ENCODE measurements around the gene ECE2.
"Not testable (repeated sequence)": the region's sequence is repeated elsewhere in the genome, so short reads cannot be mapped to it uniquely, and the experiment has no call there.

The ECE2 gene

DNA sequence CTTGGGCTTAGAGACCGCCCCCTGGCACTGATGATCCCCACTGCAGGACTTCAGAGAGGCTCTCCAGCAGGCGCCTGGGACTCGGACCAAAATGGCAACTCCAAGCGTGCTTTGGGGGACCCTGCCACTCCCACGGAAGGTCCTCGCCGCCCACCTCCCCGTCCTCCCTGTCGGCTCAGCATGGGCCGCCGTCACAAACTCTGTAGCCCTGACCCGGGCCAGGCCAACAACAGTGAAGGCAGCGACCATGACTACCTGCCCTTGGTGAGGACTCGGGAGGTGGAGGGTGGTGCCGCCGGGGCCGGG is 34.7 kb upstream of the ECE2 start:
- DNase-seq, result no peak

DNA sequence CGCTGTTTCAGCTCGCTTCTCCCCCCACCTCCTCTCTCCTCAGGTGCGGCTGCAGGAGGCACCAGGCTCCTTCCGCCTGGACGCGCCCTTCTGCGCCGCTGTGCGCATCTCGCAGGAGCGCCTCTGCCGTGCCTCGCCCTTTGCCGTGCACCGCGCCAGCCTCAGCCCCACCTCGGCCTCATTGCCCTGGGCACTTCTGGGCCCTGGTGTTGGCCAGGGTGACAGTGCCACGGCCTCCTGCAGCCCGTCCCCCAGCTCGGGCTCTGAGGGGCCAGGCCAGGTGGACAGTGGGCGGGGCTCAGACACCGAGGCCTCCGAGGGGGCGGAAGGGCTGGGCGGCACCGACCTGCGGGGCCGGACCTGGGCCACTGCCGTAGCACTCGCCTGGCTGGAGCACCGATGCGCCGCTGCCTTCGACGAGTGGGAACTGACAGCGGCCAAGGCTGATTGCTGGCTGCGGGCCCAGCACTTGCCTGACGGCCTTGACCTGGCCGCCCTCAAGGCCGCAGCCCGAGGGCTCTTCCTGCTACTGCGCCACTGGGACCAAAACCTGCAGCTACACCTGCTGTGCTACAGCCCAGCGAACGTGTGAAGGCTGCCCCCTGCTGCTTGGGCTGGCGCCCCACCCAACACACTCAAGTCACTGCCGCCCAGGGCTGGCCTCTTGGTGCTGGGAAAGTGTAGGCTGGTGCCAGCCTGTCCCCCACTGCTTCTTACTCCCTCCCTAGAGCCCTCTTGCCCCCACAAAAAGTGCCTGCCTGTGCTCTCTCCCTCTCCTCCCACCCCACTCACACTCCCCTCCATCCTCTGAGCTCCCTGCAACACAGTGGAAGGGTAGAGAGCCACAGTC is 34.1 kb upstream of the ECE2 start:
- DNase-seq, result no peak

DNA sequence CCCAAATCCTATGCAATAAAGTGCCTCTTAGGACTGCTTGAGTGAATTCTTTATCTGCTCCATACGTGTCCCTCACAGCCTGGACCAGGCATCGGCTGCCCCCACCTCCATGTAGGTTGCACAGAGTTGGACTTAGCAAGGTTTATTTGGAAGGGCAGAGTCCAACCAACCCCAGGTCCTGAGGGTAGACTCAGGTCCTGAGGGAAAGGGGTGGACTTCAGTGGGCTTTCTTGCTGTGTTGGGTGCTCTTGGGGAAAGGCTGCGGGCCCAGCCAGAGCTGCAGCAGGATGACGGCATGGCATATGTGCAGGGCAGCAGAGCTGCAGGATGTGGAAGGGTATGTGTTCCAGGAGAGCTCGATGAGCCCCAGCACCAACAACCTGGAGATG is 33.5 kb upstream of the ECE2 start:
- no peak for DNase-seq

DNA sequence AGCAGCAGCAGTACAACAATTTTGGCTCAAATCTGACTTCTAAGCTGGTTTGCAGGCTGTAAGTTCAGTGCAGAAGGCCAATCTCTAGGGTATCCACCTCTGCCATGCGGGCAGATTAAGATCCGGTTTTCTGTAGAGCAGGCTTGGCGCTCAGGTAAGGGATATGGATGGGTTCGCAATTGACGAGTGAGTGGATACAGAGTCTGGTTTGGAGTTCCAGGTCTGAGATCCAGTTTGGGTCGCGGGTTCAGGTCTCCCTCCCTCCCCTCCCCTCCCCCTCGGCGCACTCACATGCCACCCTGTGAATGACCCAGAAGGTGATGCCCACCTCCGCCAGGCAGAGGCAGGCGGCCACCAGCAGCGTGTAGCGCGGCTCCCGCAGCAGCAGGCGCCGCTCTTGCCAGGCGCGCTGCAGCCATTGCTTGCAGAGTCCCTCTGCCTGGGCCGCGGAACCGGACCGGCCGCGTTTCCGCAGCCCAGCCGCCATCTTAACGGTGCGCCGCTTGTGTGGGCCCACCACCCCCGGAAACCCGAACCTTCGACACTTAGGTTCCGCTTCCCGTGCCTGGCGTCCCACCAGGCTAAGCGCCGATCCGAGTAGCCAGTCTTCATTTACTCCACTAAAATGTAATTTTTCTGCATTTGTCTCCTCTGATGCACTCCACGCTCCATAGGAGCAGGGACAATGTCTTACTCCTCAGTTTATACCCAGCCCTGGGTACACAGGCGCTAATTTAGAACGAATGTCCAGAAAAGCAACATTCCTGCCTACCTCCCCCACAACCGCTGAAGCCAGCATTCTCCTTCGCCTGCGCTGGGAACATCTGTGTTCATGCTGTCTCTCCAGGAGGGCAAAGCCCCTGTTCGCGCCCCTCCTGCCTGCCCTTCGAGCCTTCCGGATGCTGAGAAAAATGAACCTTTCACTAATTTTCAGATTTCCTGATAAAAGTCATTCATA is 27.1 kb upstream of the ECE2 start, which contains the start of gene ALG3:
Gene ALG3, minus strand, starts transcription at position 509 of the 958 bp plus-strand sequence. Its CDS starts 22 bp downstream, at position 487.
- DNase-seq, result peak; percentile 79

DNA sequence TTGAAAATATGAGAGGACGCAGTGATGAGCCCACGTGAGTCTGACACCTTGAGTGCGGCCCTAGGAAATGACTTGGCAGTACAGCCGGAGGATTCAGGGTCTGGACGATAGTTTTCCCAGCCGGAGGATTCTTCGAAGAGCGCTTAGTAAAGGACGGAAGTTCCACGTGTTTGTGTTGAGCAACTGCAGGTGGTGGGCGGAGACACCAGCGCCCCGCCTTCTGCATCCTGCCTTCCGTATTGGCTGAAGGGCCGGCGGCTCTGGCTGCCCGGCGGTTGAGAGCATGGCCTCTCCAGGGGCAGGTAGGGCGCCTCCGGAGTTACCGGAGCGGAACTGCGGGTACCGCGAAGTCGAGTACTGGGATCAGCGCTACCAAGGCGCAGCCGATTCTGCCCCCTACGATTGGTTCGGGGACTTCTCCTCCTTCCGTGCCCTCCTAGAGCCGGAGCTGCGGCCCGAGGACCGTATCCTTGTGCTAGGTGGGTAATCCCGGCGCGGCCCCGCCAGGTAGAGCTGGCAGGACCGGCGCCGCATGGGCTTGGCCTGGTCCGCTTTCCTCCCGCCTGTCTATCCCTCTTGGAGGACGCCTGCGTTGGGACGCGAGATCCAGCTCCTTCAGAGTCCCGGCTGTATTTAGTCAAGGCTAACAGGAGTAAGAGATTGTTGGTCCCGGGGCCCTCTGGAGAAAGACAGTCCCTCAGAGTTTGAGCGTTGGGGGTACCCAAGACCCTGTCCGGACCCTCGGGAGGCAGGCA is 26.2 kb upstream of the ECE2 start, which contains the start of gene EEF1AKMT4:
Gene EEF1AKMT4, plus strand, starts transcription at position 261 of the 755 bp plus-strand sequence. Its CDS starts 23 bp downstream, at position 284.
- peak; percentile 98 for DNase-seq

DNA sequence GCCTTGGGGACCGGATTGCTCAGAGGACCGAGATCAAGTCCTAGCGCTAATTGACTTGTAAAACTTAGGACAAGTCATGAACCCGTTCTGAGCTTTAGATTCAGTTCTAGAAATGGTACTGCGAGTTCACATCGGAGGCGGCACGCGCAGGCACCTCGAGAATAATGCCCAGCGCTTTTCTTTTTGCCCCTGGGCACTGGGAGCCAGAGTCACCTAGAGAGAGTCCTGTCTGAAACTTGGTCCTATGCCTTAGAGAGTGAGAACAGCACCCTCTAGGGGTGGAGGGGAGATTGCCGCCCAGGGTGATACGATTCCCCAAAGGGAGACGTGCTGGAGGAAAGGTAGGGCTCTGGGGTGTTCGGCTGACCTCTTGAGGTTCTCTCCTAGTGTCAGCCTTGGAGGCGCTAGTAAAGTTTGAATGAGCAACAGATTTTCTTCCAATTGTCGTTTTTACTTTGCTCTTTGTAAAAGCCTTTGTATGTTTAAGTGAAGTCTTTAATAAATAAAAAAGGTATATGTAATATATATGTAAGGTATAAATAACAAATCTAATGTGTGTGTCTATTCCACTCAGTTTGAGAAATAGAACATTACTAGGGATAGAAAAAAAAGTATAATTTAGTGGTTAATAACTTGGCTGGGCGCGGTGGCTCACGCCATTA is 25.5 kb upstream of the ECE2 start:
- DNase-seq, result peak; percentile 88

DNA sequence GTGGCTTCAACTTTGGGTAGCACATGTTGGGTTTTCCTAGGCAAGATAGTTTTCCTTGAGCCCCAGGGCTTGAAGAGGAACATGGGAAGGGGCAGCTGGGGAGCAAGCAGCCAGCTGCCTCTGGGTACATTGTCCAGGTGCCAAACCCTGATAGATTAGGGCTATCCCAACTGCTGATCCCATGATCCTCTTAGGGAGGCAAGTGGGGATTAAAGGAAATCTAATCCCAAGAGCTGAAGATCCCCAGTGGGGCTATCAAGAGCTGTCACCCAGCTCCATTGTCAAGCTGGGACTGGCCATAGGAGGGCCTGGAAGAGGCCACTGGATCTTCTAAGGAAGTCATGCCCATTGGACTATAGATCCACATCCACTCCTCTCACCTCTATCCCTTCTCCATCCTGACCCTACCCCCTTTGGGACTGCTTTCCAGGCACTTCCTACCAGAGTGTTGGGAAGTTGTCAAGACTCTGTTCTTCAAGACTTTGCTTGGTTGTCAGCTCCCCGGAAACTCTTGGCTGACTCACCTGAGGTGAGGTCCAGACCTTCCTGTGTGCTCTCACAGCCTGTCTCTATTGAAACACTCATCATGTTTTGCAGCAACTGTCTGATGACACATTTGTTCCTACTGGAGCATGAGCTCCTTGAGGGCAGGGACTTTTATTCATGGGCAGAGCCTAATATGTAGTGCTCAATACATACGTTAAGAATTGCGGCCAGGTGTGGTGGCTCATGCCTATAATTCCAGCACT is 20.4 kb upstream of the ECE2 start:
- no peak for DNase-seq

DNA sequence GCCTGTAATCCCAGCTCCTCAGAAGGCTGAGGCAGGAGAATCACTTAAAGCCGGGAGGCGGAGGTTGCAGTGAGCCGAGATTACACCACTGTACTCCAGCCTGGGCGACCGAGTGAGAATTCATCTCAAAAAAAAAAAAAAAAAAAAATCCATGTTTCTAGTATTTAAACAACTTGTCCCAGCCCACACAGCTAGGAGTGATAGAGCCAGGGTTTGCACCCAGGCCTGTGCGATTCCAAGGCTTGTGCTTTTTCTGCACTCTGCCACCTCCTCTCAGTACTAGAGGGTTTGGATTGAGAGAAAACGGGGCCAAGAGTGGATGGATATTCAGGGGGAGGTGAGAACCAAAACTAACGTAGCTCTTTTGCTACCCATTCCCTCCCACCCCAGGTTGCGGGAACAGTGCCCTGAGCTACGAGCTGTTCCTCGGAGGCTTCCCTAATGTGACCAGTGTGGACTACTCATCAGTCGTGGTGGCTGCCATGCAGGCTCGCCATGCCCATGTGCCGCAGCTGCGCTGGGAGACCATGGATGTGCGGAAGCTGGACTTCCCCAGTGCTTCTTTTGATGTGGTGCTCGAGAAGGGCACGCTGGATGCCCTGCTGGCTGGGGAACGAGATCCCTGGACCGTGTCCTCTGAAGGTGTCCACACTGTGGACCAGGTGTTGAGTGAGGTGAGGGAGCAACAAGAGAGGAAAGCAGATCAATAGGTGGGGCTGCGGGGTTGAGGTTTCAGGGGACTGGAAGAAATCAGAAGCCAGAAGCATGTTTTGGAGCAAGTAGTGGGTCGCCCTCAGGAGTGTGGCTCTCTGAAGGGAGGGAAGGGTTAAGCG is 18.5 kb upstream of the ECE2 start:
- no peak for DNase-seq

DNA sequence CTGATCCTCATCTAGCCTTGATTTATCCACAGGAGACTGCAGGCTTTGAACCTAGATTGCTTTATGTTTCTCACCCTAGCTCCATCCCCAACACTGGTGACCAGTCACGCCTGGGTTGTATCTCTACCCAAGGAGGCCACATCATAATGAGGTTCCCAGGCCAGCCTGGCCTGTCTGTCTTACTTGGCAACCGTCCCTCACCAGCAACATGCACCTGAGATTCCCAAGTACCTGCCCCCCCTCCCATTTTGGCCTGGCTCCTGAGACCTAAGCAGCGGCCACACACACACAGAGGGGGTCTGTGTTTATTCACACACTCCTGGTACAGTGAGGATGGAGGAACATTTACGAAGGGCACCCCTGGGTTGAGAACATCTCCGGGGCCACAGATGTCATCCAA is 16.9 kb upstream of the ECE2 start:
- no peak for DNase-seq

DNA sequence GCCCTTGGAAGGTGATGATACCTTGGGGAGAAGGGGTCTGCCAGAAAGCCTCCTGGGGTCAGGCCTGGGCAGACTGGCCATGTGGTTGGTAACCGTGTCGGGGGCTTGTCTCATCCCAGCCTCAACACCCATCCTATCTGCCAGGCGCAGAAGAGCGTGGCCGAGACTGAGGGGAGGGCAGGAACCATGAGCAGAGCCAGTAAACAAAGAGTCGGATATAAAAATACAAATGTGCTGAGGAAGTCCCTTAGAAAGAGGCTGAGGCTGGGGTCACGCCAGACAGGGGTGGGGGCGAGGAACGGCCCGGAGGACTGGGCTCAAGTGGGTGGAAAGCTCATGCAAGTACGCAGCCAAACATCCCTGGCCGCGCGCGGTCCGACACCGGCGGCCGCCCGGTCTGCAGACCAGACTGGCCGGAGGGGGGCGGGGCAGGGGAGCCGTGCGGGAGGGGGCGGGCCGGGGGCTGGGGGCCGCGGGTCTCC is 16.4 kb upstream of the ECE2 start:
- no peak for DNase-seq

DNA sequence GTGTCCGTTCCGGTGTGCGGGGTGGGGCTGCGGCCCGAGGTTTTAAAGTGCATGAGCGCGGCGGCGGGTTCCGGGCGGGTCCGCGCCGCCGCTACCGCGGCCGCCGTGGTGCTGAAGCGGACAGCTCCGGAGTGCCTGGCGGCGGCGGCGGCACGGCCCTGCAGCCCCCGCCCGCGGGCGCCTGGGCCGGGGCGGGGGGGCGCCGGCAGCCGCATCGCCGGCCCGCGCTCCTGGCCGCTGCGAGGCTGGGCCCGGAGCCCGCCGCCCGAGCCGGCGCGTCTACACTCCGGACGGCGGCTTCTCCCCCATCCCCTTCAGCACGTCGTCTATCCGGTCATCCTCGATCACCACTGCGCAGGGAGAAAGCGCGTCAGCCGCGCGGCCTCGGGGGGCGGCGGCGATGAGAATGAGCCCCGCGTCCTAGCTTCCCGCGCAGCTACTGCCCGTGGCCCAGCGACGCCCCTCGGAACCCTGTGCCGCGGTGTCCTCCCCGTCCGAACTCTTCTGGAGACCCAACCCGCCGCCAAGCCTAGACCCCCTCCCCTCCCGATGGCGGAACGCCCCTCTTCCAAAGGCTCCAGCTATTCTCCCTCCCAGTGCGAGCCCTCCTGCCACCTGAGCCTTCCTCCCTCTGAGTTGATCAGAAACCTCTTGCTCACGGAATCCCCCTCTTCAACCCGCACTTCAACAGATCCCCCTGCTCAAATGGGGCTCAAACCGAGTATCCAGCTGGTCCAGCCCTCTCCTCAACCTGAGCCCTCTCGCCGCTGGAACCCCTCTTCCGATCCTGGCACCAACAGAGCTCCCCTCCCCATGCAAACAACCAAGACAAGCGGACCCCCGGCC is 15.7 kb upstream of the ECE2 start:
- DNase-seq, result peak; percentile 20

DNA sequence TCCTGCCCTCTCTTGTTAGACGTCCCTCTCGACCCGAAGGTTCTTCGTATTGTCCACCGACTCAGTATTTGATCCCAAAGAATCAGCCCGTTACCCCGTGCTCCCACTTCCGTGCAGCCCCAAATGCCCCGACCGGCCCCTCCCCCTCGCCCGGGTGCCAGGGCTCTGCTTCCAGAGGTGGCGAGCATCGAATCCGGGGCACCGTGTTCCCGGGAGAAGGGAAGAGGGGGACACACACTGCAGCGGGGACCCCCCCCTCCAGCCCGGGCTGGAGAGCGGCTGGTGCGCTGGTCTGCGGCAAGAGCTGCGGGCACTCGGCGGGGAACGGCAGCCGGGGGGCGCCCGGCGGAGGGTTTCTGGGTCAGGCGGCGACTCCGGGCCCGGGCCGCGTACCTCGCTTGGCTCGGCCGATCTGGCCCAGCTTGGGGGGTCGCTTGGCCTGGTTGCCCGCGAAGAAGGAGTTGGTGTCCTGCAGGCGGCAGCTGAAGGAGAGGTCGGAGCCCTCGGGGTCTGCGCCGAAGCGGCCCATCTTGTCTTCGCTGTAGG is 15.0 kb upstream of the ECE2 start:
- DNase-seq, result no peak

DNA sequence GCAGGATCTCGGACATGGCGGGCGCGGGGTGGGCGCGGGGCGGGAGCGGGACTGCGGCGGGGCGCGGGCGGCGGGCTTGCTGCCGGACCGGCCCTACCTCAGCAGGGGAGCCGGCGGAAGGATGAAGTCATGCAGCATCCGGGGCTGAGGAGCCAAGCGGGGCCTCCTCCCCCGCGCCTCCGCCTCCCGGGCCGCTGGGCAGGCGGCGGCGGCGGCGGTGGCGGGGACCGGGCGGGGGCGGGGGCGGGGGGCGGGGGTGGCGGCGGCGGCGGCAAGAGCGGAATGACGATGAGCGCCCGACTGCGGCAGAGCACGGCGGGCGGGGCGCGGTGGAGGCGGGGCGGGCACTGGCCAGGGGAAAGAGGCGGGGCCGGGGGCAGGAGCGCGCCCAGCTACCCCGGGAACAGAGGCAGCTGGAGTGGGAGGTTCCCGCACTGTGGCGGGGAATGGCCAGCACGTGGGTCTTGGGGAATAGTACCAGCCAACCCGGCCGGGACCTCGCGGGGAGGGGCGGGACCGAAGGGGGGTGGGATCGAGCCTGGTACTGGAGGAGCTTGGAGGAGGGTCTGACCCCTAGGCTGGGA is 14.5 kb upstream of the ECE2 start, which contains the start of gene CAMK2N2:
Gene CAMK2N2, minus strand, starts transcription at position 284 of the 584 bp plus-strand sequence. Its CDS starts 268 bp downstream, at position 16.
- peak; percentile 89 for DNase-seq

DNA sequence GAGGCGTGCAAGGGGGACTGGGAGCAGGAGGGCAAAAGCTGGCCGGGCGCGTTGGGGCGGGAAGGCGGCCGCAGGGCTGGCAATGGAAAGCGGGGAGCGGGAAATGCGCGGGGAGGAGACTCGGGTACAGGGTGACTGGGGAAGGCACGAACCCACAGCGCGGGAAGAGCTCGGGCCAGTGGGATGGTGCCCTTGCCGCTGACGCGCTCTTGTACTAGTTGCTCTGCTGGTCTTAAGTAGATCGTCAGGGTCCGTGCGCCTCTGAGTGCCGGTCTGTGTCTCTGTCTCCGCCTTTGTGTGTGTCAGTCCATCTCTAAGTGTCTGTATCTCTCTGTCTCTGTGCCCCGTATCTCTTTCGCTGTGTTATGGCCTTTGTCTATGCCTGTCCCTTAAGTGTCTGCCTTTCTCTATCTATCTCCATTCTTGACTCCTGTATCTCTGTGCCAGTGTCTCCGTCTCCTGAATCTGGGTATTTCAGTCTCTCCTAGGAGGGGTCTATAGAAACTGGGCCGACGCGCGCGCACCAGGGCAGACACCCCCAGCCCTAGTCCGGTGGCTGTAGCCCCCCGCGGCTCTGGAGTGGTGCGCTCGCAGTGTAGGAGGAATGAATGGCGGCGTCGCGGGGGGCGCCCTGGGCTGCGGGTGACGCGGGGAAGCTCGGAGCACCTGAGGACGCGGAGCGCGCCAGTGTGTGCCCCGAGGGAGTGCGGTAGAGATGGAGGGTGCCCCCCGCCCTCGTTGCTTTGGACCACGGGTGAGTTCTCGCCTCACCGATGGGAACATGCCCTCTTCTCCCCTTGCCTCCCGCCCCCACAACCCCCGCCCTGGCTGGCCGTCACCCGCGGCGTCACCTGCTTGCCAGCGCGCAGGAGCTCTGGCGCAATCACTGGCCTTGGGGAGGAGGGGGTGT is 13.7 kb upstream of the ECE2 start:
- DNase-seq, result peak; percentile 81

DNA sequence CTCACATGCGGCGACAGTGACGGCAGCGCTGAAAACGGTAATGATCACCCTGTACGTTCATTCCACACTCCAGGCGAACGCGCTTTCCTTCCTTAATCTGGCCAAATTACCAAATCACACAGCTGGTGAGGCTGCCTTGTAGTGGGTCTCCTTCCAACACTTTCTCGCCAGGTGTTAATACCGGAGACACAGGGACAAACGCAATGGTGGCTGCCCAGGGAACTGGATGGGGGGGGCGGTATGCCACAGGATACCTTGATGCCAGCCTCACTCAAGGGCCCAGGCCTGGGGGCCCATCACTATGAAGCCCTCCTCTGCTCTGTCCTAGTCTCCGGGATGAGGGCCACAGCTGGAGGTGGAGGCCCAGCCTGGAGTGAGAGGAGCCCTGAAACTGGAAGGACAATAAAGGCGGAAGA is 13.1 kb upstream of the ECE2 start:
- DNase-seq, result no peak

DNA sequence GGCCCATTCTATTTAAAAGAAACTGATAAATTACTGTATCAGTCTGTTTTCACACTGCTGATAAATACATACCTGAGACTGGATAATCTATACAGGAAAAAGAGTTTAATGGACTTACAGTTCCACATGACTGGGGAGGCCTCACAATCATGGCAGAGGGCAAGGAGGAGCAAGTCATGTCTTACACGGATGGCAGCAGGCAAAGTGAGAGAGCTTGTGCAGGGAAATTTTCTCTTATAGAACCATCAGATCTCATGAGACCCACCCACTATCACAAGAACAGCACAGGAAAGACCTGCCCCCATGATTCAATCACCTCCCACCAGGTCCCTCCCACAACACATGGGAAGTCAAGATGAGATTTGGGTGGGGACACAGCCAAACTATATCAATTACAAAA is 8.6 kb upstream of the ECE2 start:
- DNase-seq, result not testable (repeated sequence)

DNA sequence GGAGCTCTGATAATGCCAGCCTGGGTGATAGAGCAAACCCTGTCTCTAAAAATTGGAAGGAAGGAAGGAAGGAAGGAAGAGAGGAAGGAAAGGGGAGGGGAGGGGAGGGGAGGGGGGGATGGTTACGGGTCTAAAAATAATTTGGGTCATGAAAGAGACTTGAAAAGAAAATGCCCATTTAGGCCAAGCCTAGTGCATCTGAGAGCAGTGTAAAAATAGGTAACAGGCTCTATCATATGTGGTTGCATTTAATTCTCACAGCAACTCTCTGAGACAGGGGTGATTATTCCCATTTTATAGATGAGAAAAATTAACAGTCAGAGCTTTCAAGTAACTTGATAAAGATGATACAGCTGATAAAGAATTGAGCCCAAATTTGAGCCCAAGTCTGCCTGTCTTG is 3.6 kb upstream of the ECE2 start:
- DNase-seq, result no peak

DNA sequence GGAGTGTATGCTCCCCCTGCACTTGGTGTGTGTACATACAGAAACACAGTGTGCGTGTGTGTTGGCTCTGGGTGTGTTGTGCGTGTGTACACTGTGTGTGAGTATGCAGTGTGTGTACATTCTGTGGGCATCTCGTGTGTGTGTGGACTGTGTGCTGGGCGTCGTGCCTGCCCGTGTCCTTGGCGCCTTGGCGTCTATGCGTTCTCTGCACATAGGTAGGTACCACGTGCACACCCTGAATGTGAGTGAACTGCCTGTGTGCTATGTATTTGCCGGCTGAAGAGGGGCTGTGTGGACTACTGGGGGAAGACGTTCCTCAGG is 481 bp upstream of the ECE2 start:
- no peak for DNase-seq

All from NCI-H2227 treated with DMSO at 0.1 percent for 48 hours (cell line).